Stimulated activated CD8-positive, alpha-beta memory T cell treated with anti-CD3 and anti-CD28 coated beads, Interleukin-2, amount 100 ng/mL, for 48 hours (primary cell): ENCODE data around the gene DNAJC11.
"Not testable (repeated sequence)": the region's sequence is repeated elsewhere in the genome, so short reads cannot be mapped to it uniquely, and the experiment has no call there.

Experiments used
- DNase-seq, 2 donors: peaks; one replicate each; pipeline ENCODE4 v3.0.0-alpha.2; 2020; ENCODE audit warnings: low read depth in 2 of 2

DNAJC11 gene

GRCh38 chr1:6701437-6702153 lies at the start of gene DNAJC11:
TSS of gene DNAJC11 (minus strand) at chr1:6701816. CDS start at chr1:6701800, 16 bp downstream.
- peak; percentile 80 for DNase-seq

GRCh38 chr1:6750490-6750889 lies 48.9 kb upstream of the DNAJC11 start:
- DNase-seq = no peak

- no peak for DNase-seq
Observed at GRCh38 chr1:6747674-6748073, 46.1 kb upstream of the DNAJC11 start.

GRCh38 chr1:6745073-6745472 lies 43.5 kb upstream of the DNAJC11 start:
- DNase-seq = no peak

- DNase-seq = no peak
Observed at GRCh38 chr1:6743189-6744101, 41.8 kb upstream of the DNAJC11 start.

- DNase-seq = not testable (repeated sequence)
Observed at GRCh38 chr1:6742676-6743188, 41.1 kb upstream of the DNAJC11 start.

- no peak for DNase-seq
Observed at GRCh38 chr1:6738987-6739676, 37.5 kb upstream of the DNAJC11 start.

- DNase-seq = no peak
Observed at GRCh38 chr1:6732942-6733341, 31.3 kb upstream of the DNAJC11 start.

GRCh38 chr1:6731905-6732304 lies 30.3 kb upstream of the DNAJC11 start:
- no peak for DNase-seq

GRCh38 chr1:6730880-6731279 lies 29.3 kb upstream of the DNAJC11 start:
- no peak for DNase-seq

- DNase-seq = no peak
Observed at GRCh38 chr1:6730473-6730872, 28.9 kb upstream of the DNAJC11 start.

GRCh38 chr1:6727535-6727934 lies 25.9 kb upstream of the DNAJC11 start:
- peak; percentile 32 to 45 for DNase-seq

GRCh38 chr1:6726253-6726652 lies 24.6 kb upstream of the DNAJC11 start:
- no peak for DNase-seq

- DNase-seq = no peak
Observed at GRCh38 chr1:6724517-6725141, 23.0 kb upstream of the DNAJC11 start.

- no peak for DNase-seq
Observed at GRCh38 chr1:6723621-6724428, 22.2 kb upstream of the DNAJC11 start.

- DNase-seq = no peak
Observed at GRCh38 chr1:6711174-6711573, 9.6 kb upstream of the DNAJC11 start.

GRCh38 chr1:6704746-6705145 lies 3.1 kb upstream of the DNAJC11 start:
- no peak for DNase-seq

GRCh38 chr1:6703016-6703415 lies 1.4 kb upstream of the DNAJC11 start:
- DNase-seq = no peak

- DNase-seq = no peak
Observed at GRCh38 chr1:6700853-6701436, 671 bp downstream of the DNAJC11 start.

GRCh38 chr1:6699915-6700314 lies 1.7 kb downstream of the DNAJC11 start:
- DNase-seq = not testable (repeated sequence)
